GM12874 (cell line): ENCODE data around the gene C8A.

Experiments
- TF ChIP-seq, protein P1 (sequence below): IDR thresholded peaks from 2 replicates; pipeline ENCODE4 v1.5.1; 2011; ENCODE audit warnings: low read depth, mild to moderate bottlenecking, control low read depth, low read length, moderate library complexity; ENCODE audit not compliant: insufficient read depth

C8A gene

DNA sequence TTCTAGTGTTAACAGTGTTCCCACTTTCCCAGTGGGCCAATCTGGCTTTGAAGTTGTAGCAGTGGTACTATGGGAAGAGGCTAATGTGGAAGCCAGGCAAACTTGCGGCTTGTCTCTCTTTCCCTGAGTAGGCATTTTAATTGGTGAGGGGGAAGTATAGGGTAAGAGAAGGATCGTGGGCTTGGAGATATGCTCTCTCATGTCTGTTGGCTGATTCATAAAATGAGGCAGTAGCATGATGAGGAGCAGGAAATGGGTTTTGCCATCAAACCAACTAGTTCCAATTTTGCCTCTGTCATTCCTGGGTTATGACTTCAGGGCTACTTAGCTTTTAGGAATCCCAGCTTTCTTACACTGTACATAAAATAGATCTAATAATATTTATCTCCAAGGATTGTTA is 12.1 kb downstream of the C8A start:
- TF ChIP-seq, protein P1, sequence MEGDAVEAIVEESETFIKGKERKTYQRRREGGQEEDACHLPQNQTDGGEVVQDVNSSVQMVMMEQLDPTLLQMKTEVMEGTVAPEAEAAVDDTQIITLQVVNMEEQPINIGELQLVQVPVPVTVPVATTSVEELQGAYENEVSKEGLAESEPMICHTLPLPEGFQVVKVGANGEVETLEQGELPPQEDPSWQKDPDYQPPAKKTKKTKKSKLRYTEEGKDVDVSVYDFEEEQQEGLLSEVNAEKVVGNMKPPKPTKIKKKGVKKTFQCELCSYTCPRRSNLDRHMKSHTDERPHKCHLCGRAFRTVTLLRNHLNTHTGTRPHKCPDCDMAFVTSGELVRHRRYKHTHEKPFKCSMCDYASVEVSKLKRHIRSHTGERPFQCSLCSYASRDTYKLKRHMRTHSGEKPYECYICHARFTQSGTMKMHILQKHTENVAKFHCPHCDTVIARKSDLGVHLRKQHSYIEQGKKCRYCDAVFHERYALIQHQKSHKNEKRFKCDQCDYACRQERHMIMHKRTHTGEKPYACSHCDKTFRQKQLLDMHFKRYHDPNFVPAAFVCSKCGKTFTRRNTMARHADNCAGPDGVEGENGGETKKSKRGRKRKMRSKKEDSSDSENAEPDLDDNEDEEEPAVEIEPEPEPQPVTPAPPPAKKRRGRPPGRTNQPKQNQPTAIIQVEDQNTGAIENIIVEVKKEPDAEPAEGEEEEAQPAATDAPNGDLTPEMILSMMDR, result no peak

GRCh38 chr1:56867491-56867890 is 12.9 kb downstream of the C8A start:
- TF ChIP-seq, protein P1, result no peak

- TF ChIP-seq, protein P1, result no peak
These were observed 14.2 kb downstream of the C8A start for GRCh38 chr1:56868761-56869160.

DNA sequence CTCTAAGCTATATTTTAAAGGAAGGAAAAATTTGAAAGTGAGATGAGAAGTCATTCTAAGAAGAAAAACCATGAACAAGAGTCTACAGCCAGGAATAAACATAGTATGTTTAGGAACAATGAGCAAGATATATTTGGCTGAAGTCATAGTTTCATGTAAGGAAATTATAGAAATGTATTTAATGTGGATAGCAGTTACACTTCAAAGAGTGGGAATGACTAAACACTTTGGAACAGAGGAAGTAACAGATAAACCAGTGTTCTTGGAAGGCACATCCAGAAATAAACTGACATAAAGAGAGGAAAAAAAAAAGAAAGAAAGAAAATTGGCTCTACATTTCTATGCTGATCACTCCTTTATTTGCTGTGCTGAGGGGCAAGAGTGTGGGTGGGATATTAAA is 18.0 kb downstream of the C8A start:
- TF ChIP-seq, protein P1, result no peak

GRCh38 chr1:56873213-56873612 is 18.6 kb downstream of the C8A start:
- TF ChIP-seq, protein P1, result no peak

DNA sequence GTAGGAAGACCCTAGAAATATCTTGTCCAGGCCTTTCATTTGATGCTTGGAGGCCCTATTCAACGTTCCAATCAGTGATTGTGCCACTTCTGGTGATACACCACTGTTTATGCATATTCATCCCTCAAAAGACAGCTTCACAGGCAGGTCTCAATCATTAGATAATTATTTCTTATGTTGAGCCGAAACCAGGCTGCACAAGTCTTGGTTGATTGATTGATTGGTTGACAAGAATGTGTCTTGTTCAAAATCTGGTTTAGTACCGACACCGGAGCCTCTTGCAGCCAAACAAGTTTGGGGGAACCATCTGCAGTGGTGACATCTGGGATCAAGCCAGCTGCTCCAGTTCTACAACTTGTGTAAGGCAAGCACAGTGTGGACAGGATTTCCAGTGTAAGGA is 20.1 kb downstream of the C8A start:
- TF ChIP-seq, protein P1, result no peak

DNA sequence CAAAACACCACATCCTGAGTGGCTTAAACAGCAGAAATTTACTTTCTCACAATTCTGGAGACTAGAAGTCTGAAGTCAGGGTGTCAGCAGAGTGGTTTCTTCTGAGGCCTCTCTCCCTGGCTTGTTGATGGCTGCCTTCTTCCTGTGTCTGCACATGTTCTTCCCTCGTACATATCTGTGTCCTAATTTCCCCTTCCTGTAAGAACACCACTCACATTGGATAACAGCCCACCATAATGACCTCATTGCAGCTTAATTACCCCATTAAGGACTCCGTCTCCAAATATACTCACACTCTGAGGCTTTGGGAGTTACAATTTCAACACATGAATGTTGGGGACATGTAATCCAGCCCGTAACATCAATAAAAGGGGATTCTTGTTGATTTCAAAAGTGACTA is 23.4 kb downstream of the C8A start:
- TF ChIP-seq, protein P1, result no peak

- TF ChIP-seq, protein P1, result no peak
These were observed 26.2 kb downstream of the C8A start for GRCh38 chr1:56880774-56881173.
